OCI-LY3 (cell line): ENCODE measurements around the gene SAMD8.

Source experiments
- H2AFZ ChIP-seq: fragments of 200-600, 300-600 bp; shearing (Covaris generic); 2 replicates; pipeline ENCODE4 v1.6.0; 2014; ENCODE audit warnings: antibody characterized with exemption, low read depth, low read length
- H3K27ac ChIP-seq: fragments of 200-600, 300-600 bp; sonication (generic); 2 replicates; pipeline ENCODE4 v1.5.1; 2014; ENCODE audit warnings: mild to moderate bottlenecking, low read length, moderate library complexity, mixed read lengths
- H3K27me3 ChIP-seq: fragments of 200-600, 300-600 bp; sonication (generic); 2 replicates; pipeline ENCODE4 v1.6.1; 2014; ENCODE audit warnings: low read depth, low read length, mixed read lengths
- H3K36me3 ChIP-seq: fragments of 200-600, 300-600 bp; sonication (generic); replicated peaks from 2 replicates; pipeline ENCODE3; 2014; ENCODE audit warnings: low read depth, low read length, mixed read lengths
- H3K4me1 ChIP-seq: fragments of 300-600, 200-600 bp; sonication (generic); 2 replicates; pipeline ENCODE4 v1.6.1; 2014; ENCODE audit warnings: low read length, mixed read lengths
- H3K4me2 ChIP-seq: fragments of 200-600, 300-600 bp; sonication (generic); 2 replicates; pipeline ENCODE4 v1.6.1; 2014; ENCODE audit warnings: low read length, mixed read lengths
- H3K4me3 ChIP-seq: fragments of 300-600, 200-600 bp; sonication (generic); 2 replicates; pipeline ENCODE4 v1.5.1; 2014; ENCODE audit warnings: antibody characterized with exemption, mild to moderate bottlenecking, low read length, moderate library complexity
- H3K79me2 ChIP-seq: fragments of 300-600, 200-600 bp; shearing (Covaris generic); 2 replicates; pipeline ENCODE4 v1.6.1; 2014; ENCODE audit warnings: mild to moderate bottlenecking, low read length, mixed read lengths
- H3K9ac ChIP-seq: fragments of 300-600, 200-600 bp; shearing (Covaris generic); 2 replicates; pipeline ENCODE4 v1.6.0; 2014; ENCODE audit warnings: mild to moderate bottlenecking, low read length, moderate library complexity
- H3K9me3 ChIP-seq: fragments of 200-600, 300-600 bp; shearing (Covaris generic); 2 replicates; pipeline ENCODE4 v1.6.1; 2014; ENCODE audit warnings: low read length, mixed read lengths; ENCODE audit not compliant: insufficient read depth
- H4K20me1 ChIP-seq: fragments of 200-600, 300-600 bp; sonication (generic); 2 replicates; pipeline ENCODE4 v1.6.1; 2016; ENCODE audit warnings: low read length, mixed read lengths; ENCODE audit not compliant: insufficient read depth
- EZH2phosphoT487 ChIP-seq: fragments of 200-600 bp; shearing (Covaris generic); IDR thresholded peaks from 2 replicates; pipeline ENCODE4 v1.6.1; 2018; ENCODE audit warnings: antibody characterized with exemption, mixed run types, low read depth
- TF ChIP-seq, protein P1 (sequence below): fragments of 200-600, 300-600 bp; sonication (generic); IDR thresholded peaks from 2 replicates; pipeline ENCODE4 v1.5.1; 2014; ENCODE audit warnings: antibody characterized with exemption, low read length, low read depth

Gene SAMD8

DNA sequence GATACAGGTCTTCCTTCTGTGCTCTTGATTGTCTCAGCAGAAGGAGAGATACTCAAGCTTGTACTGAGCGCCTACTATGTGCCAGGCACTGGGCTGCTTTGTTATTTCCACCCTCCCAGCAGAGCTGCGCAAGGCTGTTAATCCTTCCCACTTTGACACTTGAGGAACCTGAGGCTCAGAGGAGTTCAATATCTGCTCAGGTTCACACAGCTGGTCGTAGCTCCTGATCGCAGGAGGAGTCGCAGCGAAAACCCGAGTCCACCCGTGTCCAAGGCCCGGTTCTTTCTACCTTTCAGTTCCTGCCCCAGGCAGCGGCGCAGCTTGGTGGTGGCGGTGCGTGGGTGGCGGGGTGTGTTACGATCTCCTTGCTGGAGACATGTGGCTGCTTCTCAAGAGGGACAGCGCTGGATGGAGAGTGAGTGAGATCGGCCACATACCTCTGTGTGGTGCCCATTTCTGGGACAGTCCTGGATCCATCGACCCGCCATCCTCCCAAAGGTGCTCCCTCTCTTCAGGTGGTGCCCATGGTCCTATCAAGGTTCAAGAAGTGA is 26.5 kb upstream of the SAMD8 start:
- Histone ChIP-seq H3K4me2 (no peak overlapping the region), H2AFZ (no peak overlapping the region), H3K9me3 (no peaks in the 10 kb centered on the region), H3K36me3 (no peaks in the 10 kb centered on the region), H3K79me2 (no peaks in the 10 kb centered on the region), H3K27ac (no peak overlapping the region), H4K20me1 (no peaks in the 10 kb centered on the region), H3K27me3 (no peaks in the 10 kb centered on the region), H3K9ac (no peak overlapping the region), H3K4me1 (no peaks in the 10 kb centered on the region), H3K4me3 (no peak overlapping the region)
- TF ChIP-seq EZH2phosphoT487 = no peak
- TF ChIP-seq, protein P1, sequence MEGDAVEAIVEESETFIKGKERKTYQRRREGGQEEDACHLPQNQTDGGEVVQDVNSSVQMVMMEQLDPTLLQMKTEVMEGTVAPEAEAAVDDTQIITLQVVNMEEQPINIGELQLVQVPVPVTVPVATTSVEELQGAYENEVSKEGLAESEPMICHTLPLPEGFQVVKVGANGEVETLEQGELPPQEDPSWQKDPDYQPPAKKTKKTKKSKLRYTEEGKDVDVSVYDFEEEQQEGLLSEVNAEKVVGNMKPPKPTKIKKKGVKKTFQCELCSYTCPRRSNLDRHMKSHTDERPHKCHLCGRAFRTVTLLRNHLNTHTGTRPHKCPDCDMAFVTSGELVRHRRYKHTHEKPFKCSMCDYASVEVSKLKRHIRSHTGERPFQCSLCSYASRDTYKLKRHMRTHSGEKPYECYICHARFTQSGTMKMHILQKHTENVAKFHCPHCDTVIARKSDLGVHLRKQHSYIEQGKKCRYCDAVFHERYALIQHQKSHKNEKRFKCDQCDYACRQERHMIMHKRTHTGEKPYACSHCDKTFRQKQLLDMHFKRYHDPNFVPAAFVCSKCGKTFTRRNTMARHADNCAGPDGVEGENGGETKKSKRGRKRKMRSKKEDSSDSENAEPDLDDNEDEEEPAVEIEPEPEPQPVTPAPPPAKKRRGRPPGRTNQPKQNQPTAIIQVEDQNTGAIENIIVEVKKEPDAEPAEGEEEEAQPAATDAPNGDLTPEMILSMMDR = no peak

DNA sequence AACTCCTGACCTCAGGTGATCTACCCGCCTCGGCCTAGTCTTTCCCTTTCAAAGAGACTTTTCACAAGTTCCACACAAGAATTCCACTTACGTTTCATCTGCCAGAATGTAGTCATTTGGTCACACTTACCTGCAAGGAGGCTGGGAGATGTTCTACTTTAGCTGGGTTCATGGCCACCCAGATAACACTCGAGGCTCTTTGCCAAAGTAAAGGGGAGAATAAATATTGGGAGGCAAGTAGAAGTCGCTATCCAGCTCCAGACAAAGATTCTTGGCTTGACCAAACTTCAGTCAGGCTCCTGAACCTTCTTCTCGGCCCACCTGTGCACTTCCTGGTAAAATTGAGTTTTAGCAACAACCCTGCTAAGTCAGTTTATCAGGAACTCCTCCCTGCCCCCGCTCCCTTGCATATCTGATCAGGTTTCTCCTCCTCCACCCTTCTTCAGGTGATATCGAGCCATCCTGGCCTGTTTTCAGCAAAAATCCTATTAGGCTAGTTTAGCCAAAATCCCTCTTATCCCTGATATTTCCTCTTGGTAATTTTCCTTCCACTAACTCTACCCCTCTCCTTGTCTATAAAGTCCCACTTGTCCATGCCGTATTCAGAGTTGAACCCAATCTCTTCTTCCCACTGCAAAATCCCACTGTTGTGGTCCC is 25.1 kb upstream of the SAMD8 start:
- no peak overlapping the region for H3K4me3 ChIP-seq
- TF ChIP-seq EZH2phosphoT487 = no peak
- TF ChIP-seq, protein P1 = no peak
- no peak overlapping the region for H3K9ac ChIP-seq
- no peak overlapping the region for H3K27ac ChIP-seq
- no peak overlapping the region for H3K4me2 ChIP-seq
- no peak overlapping the region for H2AFZ ChIP-seq
- H3K9me3 ChIP-seq = no peaks in the 10 kb centered on the region
- H4K20me1 ChIP-seq = no peaks in the 10 kb centered on the region
- H3K4me1 ChIP-seq = no peaks in the 10 kb centered on the region
- H3K79me2 ChIP-seq = no peaks in the 10 kb centered on the region
- no peaks in the 10 kb centered on the region for H3K36me3 ChIP-seq
- no peaks in the 10 kb centered on the region for H3K27me3 ChIP-seq

DNA sequence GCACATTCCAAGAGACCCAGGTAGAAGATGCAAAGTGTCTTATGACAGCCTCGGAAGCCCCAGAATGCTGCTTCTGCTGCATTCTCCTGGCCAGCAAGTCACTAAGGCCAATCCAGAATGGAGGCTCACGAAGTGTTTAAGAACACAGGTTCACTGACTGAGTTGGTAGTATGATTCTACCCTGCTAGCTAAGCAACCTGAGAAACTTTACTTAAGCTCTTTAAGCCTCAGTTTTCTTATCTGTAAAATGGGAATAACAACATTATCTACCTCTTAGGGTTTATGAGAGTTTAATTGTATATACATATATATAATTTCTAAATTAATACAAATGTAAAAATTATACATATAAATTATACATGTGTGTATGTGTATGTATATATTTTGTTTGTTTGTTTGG is 22.8 kb upstream of the SAMD8 start:
- TF ChIP-seq EZH2phosphoT487 = no peak
- TF ChIP-seq, protein P1 = no peak
- no peaks in the 10 kb centered on the region for H3K9me3 ChIP-seq
- H3K79me2 ChIP-seq = no peaks in the 10 kb centered on the region
- H4K20me1 ChIP-seq = no peaks in the 10 kb centered on the region
- H3K27me3 ChIP-seq = no peaks in the 10 kb centered on the region
- no peaks in the 10 kb centered on the region for H3K36me3 ChIP-seq
- no peaks in the 10 kb centered on the region for H3K4me1 ChIP-seq
- no peak overlapping the region for H2AFZ ChIP-seq
- no peak overlapping the region for H3K4me2 ChIP-seq
- no peak overlapping the region for H3K4me3 ChIP-seq
- H3K27ac ChIP-seq = no peak overlapping the region
- H3K9ac ChIP-seq = no peak overlapping the region

DNA sequence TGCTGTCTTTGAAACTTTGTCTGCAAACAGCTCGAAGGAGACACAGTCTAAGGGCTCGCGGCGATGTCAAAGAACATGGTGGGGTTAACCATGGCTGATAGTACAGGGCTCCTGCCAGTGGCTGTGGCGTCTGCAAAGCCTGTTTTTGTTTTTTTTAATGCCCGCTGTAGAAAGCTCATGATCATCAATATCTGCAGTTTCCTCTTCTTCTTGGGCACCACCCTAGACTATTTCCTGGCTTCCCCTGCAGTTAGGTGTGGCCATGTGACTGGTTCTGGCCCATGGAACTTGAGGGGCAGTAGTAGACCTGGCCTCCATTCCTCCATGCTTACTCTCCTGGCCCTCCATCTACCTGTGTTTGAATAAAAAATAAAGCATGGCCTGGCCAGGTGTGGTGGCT is 21.8 kb upstream of the SAMD8 start:
- Histone ChIP-seq H3K79me2 (no peaks in the 10 kb centered on the region), H3K36me3 (no peaks in the 10 kb centered on the region), H4K20me1 (no peaks in the 10 kb centered on the region), H3K4me1 (no peaks in the 10 kb centered on the region), H3K9me3 (no peaks in the 10 kb centered on the region), H3K4me3 (no peak overlapping the region), H2AFZ (no peak overlapping the region), H3K4me2 (no peak overlapping the region), H3K27ac (no peak overlapping the region), H3K27me3 (no peaks in the 10 kb centered on the region), H3K9ac (no peak overlapping the region)
- TF ChIP-seq, protein P1 = no peak
- TF ChIP-seq EZH2phosphoT487 = no peak
